ENCODE results near the gene CD209.
"Not testable (repeated sequence)": the region's sequence is repeated elsewhere in the genome, so short reads cannot be mapped to it uniquely, and the experiment has no call there.

Gene CD209

DNA sequence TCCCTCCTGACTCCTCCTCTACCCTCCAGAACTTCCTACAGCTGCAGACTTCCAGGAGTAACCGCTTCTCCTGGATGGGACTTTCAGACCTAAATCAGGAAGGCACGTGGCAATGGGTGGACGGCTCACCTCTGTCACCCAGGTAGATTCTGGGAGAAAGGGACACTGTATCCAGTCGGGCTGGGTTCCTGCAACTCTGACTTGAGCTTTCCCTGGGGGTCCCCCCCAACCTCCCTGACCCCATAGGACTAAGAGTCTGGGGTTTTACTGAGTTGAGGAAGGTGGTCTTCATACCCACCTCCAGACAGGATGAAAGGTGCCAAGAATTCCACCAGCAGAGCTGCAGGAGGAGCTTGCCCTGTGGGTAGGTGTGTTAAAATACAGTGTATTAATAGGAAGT is 20.2 kb upstream of the CD209 start:
- no peak for DNase-seq

GRCh38 chr19:7766535-7766934 is 19.2 kb upstream of the CD209 start:
- no peak for DNase-seq

DNA sequence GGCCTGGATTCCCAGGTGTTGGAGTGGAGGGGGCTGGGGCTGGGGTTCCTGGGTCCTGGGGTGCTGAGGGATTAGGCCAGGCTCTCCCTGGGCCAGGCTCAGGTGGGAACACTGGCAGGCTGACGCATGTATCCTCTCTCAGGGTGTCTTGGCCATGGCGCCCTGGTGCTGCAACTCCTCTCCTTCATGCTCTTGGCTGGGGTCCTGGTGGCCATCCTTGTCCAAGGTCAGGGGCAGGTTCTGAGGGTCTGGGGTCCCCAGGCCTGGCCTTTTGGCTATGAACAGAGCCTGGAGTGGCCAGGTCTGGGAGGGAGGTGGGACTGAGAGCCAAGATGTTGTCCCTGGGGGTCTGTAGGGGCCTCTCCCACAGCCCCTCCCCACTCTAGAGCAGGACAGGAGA is 17.7 kb upstream of the CD209 start:
- DNase-seq = not testable (repeated sequence)

DNA sequence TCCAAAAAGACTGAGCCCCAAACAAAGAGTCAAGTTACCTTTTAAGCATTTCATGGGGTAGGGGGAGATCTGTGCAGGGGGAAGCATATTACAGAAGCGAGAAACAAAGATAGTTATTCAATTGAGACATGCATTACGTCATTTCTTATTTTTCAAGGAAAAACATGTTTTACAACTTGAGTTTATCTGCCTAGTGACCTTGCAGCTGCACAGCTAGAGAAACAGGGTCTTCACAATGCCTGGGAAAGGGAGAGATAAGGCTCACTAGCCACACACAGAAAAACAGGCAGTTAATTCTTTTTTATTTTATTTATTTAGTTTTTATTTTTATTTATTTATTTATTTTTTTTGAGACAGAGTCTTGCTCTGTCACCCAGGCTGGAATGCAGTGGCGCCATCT is 16.8 kb upstream of the CD209 start:
- not testable (repeated sequence) for DNase-seq

DNA sequence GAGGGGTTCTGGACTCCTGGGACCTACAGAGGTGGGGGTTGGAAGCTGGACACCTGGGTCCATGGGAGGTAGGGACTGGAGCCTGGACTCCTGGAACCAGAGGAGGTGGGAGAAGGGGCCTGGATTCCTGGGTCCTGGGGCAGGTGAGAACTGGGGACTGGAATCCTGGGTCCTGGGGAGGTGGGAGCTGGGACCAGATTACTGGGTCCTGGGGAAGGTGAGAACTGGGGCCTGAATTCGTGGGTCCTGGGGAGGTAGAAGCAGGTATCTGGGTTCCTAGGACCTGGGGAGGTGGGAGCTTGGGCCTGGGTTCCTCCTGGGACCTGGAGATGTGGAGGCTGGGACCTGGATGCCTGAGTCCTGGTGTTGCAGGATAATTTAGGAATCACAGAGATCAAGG is 16.4 kb upstream of the CD209 start:
- DNase-seq = no peak

DNA sequence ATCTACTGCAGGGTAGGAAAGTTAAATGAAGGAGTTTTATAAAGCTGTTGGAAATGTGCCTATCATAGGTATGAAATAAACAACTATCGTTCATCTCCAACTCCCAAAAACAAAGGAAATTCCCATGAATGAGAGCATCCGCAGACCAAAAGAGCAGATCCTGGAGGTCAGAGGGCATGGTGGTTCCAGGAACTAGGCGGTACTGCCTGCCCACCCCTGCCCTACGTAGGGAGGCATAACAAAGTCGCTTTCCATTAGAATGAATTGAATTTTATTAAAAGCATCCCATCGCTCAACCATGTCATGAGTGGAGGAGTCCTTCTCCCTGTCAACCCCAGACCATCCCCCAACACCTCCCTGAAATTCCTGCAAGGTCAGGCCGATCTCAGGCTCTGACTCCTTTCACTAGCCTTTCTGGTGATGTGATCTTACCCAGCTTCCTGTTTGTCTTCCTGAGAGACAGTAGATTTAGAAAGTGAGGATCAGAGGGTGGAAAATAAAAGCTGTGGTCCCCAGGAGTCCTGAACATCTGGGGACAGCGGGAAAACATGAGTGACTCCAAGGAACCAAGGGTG is 15.5 kb upstream of the CD209 start, which contains the start of gene CLEC4M:
Gene CLEC4M, plus strand, starts transcription at position 525 of the 575 bp plus-strand sequence. Its CDS starts 24 bp downstream, at position 549.
- no peak for DNase-seq

- DNase-seq = no peak
These were observed 11.8 kb upstream of the CD209 start for GRCh38 chr19:7759156-7759555.

DNA sequence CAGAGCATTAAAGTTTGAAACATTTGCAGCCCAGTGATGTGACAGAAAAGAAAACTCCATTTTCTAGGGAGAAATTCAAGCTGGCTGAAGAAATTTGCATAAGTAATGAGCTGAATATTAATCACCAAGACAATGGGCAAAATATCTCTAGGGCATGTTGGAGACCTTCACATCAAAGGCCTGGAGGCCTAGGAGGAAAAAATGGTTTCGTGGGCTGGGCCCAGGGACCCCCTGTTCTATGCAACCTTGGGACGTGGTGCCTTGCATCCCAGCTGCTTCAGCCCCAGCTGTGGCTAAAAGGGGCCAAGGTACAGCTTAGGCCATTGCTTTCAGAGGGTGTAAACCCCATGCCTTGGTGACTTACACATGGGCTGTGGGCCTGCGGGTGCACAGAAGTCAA is 10.0 kb upstream of the CD209 start:
- DNase-seq = no peak

DNA sequence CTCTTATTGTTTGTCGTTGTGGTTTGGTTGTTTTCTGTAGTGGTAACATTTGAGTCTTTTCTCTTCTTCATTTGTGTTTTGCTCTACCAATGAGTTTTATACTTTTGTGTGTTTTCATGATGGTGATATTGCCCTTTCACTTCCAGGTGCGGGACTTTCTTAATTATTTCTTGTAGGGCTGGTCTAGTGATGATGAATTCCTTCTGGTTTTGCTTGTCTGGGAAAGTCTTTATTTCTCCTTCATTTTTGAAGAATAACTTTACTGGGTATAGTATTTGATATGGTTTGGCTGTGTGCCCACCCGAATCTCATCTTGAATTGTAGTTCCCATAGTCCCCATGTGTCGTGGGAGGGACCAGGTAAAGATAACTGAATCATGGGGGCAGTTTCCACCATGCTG is 8.9 kb upstream of the CD209 start:
- DNase-seq = no peak

DNA sequence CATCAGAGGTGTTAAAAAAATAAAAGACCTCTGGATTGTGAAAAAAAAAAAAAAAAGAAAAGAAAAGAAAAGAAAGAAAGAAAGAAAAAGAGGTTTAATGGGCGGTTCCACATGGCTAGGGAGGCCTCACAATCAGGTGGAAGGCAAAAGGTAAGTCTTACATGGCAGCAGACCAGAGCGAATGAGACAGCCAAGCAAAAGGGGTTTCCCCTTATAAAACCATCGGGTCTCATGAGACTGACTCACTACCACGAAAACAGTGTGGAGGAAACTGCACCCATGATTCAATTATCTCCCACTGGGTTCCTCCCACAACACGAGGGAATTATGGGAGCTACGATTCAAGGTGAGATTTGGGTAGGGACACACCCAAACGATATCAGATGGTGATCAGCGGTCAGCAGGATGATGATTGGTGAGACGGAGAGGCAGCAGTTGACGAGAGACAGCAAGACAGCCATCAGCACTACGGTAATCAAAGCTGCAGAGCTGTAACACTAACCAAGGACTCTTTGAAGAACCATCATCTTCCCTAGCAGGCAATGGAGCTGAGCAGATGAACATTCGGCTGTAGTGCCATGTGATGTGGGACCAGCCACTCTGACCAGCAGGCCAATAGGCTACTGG is 3.9 kb upstream of the CD209 start:
- DNase-seq = peak; percentile 25

DNA sequence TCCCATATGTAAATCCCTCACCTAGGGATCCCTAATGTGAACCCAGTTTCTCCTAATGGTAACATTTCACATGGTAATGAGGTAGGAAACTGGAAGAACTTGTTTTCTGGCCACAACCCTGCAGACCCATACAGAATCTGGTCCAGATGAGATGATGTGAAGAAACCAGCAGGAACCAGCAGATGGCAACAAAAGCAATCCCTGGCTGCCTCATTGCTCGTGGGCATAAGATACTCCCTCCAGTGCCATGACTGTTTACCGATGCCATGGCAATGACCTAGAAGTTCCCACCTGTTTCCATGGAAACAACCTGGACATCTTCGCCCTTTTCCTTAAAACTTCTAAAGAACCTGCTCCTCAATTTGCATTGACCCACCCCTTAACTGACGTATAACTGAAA is 1.4 kb upstream of the CD209 start:
- DNase-seq = no peak

DNA sequence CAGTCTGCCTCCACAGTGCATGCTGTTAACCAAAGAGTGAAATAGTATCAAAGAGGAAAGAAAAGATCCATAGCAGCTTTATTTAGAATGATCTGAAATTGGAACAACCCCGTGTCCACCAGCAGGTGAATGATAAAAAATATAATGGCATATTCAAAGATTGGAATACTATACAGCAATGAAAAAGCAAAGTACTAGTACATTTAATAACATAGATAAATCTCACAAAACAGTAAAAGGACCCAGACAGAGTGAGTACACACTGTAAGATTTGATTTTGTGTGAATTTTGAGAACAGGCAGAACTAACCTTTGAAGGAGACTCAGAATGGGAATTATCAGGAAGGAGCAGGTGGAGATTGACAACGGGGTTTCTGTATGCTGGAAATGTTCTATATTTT is 837 bp upstream of the CD209 start:
- DNase-seq = no peak

DNA sequence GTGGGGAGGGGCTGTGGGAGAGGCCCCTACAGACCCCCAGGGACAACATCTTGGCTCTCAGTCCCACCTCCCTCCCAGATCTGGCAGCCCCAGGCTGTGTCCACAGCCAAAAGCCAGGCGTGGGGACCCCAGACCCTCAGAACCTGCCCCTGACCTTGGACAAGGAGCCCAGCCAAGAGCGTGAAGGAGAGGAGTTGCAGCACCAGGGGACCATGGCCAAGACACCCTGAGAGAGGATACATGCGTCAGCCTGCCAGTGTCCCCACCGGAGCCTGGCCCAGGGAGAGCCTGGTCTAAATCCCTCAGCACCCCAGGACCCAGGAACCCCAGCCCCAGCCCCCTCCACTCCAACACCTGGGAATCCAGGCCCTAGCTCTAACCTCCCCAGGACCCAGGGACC is 1.0 kb downstream of the CD209 start:
- DNase-seq = not testable (repeated sequence)

DNA sequence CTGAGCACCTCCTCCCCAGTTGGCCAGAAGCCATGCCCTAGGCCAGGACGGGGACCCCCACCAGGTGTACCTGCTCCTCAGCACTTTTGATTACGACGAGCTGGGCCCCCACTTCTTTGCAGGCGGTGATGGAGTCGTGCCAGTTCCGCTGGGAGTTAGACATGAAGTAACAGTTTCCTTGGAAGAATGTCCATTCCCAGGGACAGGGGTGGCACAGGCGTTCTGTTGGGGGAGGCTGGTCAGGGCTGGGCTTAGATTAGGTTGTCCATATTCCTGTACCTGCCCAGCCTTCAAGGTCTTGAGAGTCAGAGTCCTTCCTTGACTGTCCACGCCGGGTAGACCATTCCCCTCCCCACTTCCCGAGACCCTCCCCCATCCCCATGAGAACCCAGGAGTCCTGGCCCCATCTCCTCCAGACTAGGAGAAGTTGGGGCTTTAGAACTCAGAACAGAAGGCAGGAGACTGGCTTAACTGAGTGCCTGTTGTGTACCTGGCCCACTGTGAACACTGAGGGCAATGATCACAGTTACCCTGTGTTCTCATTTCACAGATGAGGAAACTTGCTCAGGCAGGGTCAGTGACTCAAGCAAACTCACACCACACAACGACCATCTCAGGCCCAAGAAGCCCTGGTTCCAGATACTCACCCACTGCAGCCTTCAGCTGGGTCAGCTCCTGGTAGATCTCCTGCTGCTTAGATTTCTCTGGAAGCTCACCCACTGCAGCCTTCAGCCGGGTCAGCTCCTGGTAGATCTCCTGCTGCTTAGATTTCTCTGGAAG is 2.3 kb downstream of the CD209 start:
- DNase-seq = no peak

GRCh38 chr19:7744199-7744786 is 3.0 kb downstream of the CD209 start:
- no peak for DNase-seq

DNA sequence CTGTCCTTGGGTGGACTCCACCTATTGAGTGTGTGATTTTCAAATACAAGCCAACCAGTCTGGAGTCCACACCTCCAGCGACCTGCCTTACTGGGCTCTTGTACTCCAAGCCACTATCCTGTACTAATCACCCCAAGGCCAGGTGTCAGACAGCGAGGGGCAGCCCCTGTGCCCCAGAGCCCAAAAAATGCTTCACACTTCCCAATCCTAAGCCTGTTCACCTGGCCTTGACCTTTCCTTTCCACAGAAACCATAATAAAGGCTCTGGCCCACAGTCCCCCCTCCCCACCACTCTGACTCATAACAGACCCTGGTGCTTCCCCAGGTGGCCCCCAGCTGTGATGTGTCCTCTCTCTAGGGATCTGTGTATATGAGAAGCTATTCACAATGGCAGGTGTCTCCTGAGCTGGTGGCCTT is 3.9 kb downstream of the CD209 start:
- DNase-seq = no peak

DNA sequence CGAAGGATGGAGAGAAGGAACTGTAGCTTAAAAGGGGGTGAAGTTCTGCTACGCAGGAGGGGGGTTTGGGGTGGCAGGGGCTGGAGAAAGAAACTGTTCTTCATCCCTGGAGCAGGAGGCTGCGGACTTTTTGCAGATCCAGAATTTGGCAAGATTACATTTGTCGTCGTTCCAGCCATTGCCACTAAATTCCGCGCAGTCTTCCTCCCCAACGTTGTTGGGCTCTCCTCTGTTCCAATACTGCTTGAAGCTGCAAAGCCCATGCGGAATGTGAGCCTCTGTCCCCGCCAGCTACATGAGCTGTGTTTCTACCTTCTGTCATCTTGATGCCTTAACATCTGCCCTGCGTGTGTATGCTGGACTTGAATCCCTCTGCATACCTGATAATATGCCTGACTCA is 4.3 kb downstream of the CD209 start:
- DNase-seq = no peak

GRCh38 chr19:7742575-7742974 is 4.8 kb downstream of the CD209 start:
- DNase-seq = no peak

DNA sequence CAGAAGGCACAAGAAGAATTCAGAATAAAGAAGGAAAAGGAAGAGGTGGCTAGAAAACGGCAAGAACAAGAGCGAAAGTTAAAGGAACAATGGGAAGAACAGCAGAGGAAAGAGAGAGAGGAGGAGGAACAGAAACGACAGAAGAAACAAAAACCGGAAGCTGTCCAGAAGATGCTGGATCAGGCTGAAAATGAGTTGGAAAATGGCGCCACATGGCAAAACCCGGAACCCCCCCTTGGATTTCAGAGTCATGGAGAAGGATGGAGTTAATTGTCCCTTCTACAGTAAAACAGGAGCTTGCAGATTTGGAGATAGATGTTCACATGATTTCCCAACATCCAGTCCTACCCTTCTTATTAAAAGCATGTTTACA is 6.7 kb downstream of the CD209 start:
- no peak for DNase-seq

- DNase-seq = no peak
These were observed 7.3 kb downstream of the CD209 start for GRCh38 chr19:7739801-7740681.

GRCh38 chr19:7739211-7739755 is 8.1 kb downstream of the CD209 start:
- DNase-seq = no peak

GRCh38 chr19:7738023-7738422 is 9.3 kb downstream of the CD209 start:
- no peak for DNase-seq

GRCh38 chr19:7737215-7737614 is 10.1 kb downstream of the CD209 start:
- DNase-seq = no peak

Measured in CD4-positive, alpha-beta T cell treated with Interleukin-6 for 4 hours (primary cell).